Measurements from ENCODE around the gene WDR33. TPM values are rescaled to one million over a fixed set of nuclear protein-coding genes. Genes with fewer than 3 reads are reported as not detected.
A peak's percentile ranks its signal among the peaks of the same experiment; 100 is the strongest.

Gene WDR33
- total and polyA plus RNA-seq, 10 of the 15 experiments (the other 5 are each of a cell fraction or from before 2014, with no cell fraction given), result 29.2 to 73.8 (median 45.6) TPM

- DNase-seq (ENCODE audit: low read depth, low spot score) (no peak), FAIRE-seq (no peak), ATAC-seq (no peak)
- Histone ChIP-seq H3K4me2 (ENCODE audit: control insufficient read depth, insufficient read depth) (no peak overlapping the region), H3K79me2 (ENCODE audit: control insufficient read depth, insufficient read depth, low read length) (no peaks in the 10 kb centered on the region), H2AFZ (ENCODE audit: control insufficient read depth, low read depth, low read length) (no peak overlapping the region), H3K27ac (ENCODE audit: control insufficient read depth, insufficient read depth) (no peak overlapping the region), H3K4me3 (no peak overlapping the region), H3K9ac (ENCODE audit: control insufficient read depth, insufficient read depth, low read length) (no peak overlapping the region), H3K9me3 (replicated peaks; ENCODE audit: control insufficient read depth, insufficient read depth, low read length) (no peaks in the 10 kb centered on the region), H3K27me3 (replicated peaks in 1 of 2; ENCODE audit: control insufficient read depth in 2 of 2, insufficient read depth in 2 of 2, low read length in 1 of 2) (peaks cover 2% of the 10 kb centered on the region in 2 experiments; a peak in 3 of 4 replicates), H3K36me3 (ENCODE audit: control insufficient read depth in 2 of 2, insufficient read depth in 2 of 2, low read length in 1 of 2) (no peaks in the 10 kb centered on the region), H4K20me1 (ENCODE audit: control insufficient read depth, insufficient read depth) (0 out of 2 replicates have a peak, but pooled peaks cover 3% of the 10 kb centered on the region), H3K4me1 (ENCODE audit: control insufficient read depth, insufficient read depth, low read length) (no peaks in the 10 kb centered on the region)
- in situ Hi-C loops (cut with MboI), result no loop called here
- BruUV-seq (replicated peaks), result no TSS peak
- ChIA-PET CTCF (interaction anchor here (1.6 kb wide), 1 partner anchor 129 kb away, joined by 3 read pairs; the partner anchor contains the start of gene WDR33), POLR2A (no interaction called here), RAD21 (ENCODE audit: unreplicated experiment) (no interaction called here), SMC1A (ENCODE audit: uncharacterized antibody, unreplicated experiment) (interaction anchor here (0.6 kb wide), 1 partner anchor 488 kb away, joined by 3 read pairs; no protein-coding TSS in a partner anchor)
- intact Hi-C loops (cut with micrococcal nuclease; ENCODE audit: unreplicated experiment), result no loop called here
- 42% methylated on average over 6 of the region's 6 CpGs for WGBS (ENCODE audit: insufficient coverage, insufficient replicate concordance, low lambda C conversion rate, missing lambda C conversion rate)
- TF ChIP-seq ZNF274 (IDR thresholded peaks at IDR 0.05; ENCODE audit: insufficient read depth, insufficient read length), result no peak
- no peak for TF ChIP-seq MYB (IDR thresholded peaks at IDR 0.05; ENCODE audit: borderline replicate concordance, low read depth, low read length)
- TF ChIP-seq STAT3 (IDR thresholded peaks at IDR 0.05; ENCODE audit: low read depth, low read length), result no peak
- no peak for TF ChIP-seq SREBF2 (IDR thresholded peaks at IDR 0.05; ENCODE audit: low read length)
- no peak for TF ChIP-seq IKZF2 (IDR thresholded peaks at IDR 0.05)
Observed at GRCh38 chr2:127681976-127682857, 128.8 kb downstream of the WDR33 start.

GRCh38 chr2:127681288-127681804, 129.6 kb downstream of the WDR33 start:
- POLR2A ChIA-PET, result no interaction called here
- in situ Hi-C loops (cut with MboI), result no loop called here
- H3K9me3 ChIP-seq (replicated peaks; ENCODE audit: control insufficient read depth, insufficient read depth, low read length), result no peaks in the 10 kb centered on the region
- RAD21 ChIA-PET (ENCODE audit: unreplicated experiment), result no interaction called here
- no peak overlapping the region for H3K27ac ChIP-seq (ENCODE audit: control insufficient read depth, insufficient read depth)
- intact Hi-C loops (cut with micrococcal nuclease; ENCODE audit: unreplicated experiment), result no loop called here
- BruUV-seq (replicated peaks), result no TSS peak
- no peak overlapping the region for H3K9ac ChIP-seq (ENCODE audit: control insufficient read depth, insufficient read depth, low read length)
- no peak overlapping the region for H2AFZ ChIP-seq (ENCODE audit: control insufficient read depth, low read depth, low read length)
- CTCF ChIA-PET, result interaction anchor here (1.0 kb wide), 1 partner anchor 45 kb away, joined by 3 read pairs; no protein-coding TSS in a partner anchor
- no peak overlapping the region for H3K4me2 ChIP-seq (ENCODE audit: control insufficient read depth, insufficient read depth)
- no peaks in the 10 kb centered on the region for H3K79me2 ChIP-seq (ENCODE audit: control insufficient read depth, insufficient read depth, low read length)
- H4K20me1 ChIP-seq (ENCODE audit: control insufficient read depth, insufficient read depth), result 0 out of 2 replicates have a peak, but pooled peaks cover 3% of the 10 kb centered on the region
- H3K4me1 ChIP-seq (ENCODE audit: control insufficient read depth, insufficient read depth, low read length), result no peaks in the 10 kb centered on the region
- DNase-seq (ENCODE audit: low read depth, low spot score) (no peak), FAIRE-seq (no peak), ATAC-seq (peak; percentile 50)
- H3K27me3 ChIP-seq (replicated peaks in 1 of 2; ENCODE audit: control insufficient read depth in 2 of 2, insufficient read depth in 2 of 2, low read length in 1 of 2), result peaks cover 6 to 7% of the 10 kb centered on the region in 2 experiments
- WGBS (ENCODE audit: insufficient coverage, insufficient replicate concordance, low lambda C conversion rate, missing lambda C conversion rate), result 32% methylated on average over 25 of the region's 25 CpGs
- H3K4me3 ChIP-seq, result no peak overlapping the region
- no peaks in the 10 kb centered on the region for H3K36me3 ChIP-seq (ENCODE audit: control insufficient read depth in 2 of 2, insufficient read depth in 2 of 2, low read length in 1 of 2)
- SMC1A ChIA-PET (ENCODE audit: uncharacterized antibody, unreplicated experiment), result interaction anchor here (0.6 kb wide), 1 partner anchor 178 kb away, joined by 3 read pairs; no protein-coding TSS in a partner anchor
- TF ChIP-seq RAD21 (IDR thresholded peaks at IDR 0.05; ENCODE audit: insufficient read depth, low read depth, low read length), result no peak
- no peak for TF ChIP-seq RUNX3 (IDR thresholded peaks at IDR 0.05; ENCODE audit: low read length)
- no peak for TF ChIP-seq ZBTB4 (CRISPR knock-in tag; IDR thresholded peaks at IDR 0.05)
- no peak for TF ChIP-seq RCOR1 (conservative IDR thresholded peaks at IDR 0.05; ENCODE audit: low read depth, low read length)
- TF ChIP-seq GATAD2B (conservative IDR thresholded peaks at IDR 0.05; ENCODE audit: low read depth), result no peak
- TF ChIP-seq ELK1 (IDR thresholded peaks at IDR 0.05; ENCODE audit: low read depth, low read length), result no peak
- TF ChIP-seq LARP7 (IDR thresholded peaks at IDR 0.05), result no peak
- no peak for TF ChIP-seq POLR2AphosphoS2 (IDR thresholded peaks at IDR 0.05; ENCODE audit: low read depth, low read length)
